SH-SY5Y (cell line): ENCODE measurements around the gene TSR3.

Source experiments
- GATA2 ChIP-seq: IDR thresholded peaks from 2 replicates; pipeline ENCODE4 v1.6.1; 2011; ENCODE audit warnings: mild to moderate bottlenecking, low read depth, low read length
- GATA3 ChIP-seq: IDR thresholded peaks from 2 replicates; pipeline ENCODE4 v1.6.1; 2011; ENCODE audit warnings: low read depth, mild to moderate bottlenecking, low read length, moderate library complexity

TSR3 gene

DNA sequence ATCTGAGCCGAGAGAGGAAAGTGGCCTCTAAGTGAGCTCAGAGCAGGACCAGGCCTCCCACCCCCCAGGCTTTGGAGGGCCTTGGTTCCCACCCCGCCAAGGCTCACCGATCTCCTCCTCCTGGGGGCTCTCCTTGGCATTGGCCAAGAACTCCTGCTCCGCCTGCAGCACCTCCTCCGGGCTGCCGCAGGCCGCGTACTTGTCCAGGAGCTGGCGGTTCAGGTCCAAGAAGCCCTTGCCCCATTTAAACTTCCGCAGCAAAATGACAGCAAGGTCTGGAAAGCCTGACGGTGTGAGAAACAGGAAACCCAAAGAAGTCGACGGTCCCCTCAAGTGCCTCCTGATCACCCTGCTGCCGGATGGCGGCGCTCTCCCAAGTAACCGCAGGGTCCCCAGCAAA lies 1.7 kb downstream of the TSR3 start:
- TF ChIP-seq GATA3 (no peak), GATA2 (no peak)

DNA sequence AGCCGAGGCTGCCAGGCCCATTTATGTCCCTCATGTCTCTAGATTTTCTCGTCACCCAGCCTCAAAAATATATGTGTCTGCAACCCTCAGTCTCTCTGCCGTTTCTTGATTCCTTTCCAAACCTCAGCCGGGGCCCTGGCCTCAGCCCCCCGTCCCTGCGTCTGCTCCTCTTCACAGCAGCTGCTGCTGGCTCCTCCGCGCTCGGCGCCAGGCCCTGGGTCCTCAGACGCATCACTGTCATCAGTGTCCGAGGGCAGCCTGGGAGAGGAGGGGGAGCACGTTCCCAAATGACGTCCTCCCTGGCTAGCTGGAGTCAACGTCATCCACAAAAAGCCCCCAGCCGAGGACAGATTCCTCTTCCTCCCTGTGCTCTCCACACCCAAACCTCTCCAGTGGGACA lies 2.3 kb downstream of the TSR3 start:
- TF ChIP-seq GATA2: no peak
- no peak for TF ChIP-seq GATA3

DNA sequence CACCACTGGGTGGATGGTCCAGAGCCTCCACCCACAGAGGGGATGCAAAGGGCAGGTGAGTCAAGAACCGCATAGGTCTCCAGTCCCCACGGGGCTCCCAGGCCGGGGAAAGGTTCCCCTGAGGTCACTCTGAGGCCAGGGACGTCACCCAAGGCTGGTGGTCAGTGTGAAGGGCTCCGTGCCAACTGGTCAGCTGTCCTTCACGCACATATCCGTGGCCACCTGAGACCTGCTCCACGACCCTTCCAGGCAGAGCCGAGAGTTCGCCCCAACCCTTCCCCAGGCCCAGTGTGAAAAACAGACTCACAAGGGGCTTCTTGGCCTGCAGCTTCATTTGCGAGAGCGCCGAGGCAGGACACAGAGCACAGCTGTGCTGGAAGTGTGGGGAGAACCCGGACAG lies 2.8 kb downstream of the TSR3 start:
- TF ChIP-seq GATA3 (no peak), GATA2 (no peak)

DNA sequence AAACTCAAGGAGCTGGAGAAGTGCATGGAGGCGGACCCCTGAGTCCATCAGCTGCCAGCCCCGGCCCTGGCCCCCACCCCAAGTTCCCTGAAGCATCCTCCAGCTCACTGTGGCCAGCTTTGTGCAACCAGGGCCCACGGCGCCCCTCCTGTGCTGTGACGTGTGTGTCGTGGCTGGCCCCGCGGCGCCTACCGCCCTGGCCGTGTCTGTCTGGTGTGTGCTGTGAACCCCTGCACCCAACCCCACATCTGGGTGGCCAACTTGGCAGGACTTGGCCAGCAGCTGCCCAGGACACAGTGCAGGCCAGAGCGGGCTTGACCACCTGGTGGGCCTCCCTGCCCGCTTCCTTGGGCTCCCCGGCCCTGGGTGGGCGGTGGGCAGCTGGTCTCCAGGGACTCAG lies 3.2 kb downstream of the TSR3 start:
- TF ChIP-seq GATA3 (no peak), GATA2 (no peak)

DNA sequence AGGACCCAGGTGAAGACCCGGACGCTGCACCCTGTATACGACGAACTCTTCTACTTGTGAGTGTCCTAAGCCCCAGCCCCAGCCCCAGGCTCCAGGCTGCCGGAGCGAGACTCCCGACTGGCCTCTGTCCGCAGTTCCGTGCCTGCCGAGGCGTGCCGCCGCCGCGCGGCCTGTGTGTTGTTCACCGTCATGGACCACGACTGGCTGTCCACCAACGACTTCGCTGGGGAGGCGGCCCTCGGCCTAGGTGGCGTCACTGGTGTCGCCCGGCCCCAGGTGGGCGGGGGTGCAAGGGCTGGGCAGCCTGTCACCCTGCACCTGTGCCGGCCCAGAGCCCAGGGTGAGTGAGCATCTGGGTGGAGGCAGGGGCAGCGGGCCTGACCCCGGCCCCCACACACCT lies 3.7 kb downstream of the TSR3 start:
- TF ChIP-seq GATA3 (no peak), GATA2 (no peak)

DNA sequence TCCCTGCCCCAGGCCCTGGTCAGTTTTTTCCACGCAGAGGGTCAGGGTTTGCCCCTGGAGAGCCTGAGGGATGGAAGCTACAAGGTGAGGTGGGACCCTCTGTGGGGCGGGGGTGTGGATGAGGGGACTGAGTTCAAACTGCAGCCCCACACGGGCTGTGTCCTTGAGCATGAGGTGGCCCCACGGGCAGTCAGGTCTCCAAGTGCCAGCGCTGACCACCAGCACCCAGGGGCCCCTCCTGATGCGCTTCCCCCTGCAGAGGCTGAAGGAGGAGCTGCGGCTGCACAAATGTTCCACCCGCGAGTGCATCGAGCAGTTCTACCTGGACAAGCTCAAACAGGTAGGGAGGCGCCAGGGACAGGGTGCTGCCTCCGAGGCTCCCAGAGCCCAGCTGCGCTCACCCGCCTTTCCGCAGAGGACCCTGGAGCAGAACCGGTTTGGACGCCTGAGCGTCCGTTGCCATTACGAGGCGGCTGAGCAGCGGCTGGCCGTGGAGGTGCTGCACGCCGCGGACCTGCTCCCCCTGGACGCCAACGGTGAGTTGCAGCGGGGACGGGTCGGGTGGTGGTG lies 4.3 kb downstream of the TSR3 start:
- TF ChIP-seq GATA3 (no peak), GATA2 (no peak)

DNA sequence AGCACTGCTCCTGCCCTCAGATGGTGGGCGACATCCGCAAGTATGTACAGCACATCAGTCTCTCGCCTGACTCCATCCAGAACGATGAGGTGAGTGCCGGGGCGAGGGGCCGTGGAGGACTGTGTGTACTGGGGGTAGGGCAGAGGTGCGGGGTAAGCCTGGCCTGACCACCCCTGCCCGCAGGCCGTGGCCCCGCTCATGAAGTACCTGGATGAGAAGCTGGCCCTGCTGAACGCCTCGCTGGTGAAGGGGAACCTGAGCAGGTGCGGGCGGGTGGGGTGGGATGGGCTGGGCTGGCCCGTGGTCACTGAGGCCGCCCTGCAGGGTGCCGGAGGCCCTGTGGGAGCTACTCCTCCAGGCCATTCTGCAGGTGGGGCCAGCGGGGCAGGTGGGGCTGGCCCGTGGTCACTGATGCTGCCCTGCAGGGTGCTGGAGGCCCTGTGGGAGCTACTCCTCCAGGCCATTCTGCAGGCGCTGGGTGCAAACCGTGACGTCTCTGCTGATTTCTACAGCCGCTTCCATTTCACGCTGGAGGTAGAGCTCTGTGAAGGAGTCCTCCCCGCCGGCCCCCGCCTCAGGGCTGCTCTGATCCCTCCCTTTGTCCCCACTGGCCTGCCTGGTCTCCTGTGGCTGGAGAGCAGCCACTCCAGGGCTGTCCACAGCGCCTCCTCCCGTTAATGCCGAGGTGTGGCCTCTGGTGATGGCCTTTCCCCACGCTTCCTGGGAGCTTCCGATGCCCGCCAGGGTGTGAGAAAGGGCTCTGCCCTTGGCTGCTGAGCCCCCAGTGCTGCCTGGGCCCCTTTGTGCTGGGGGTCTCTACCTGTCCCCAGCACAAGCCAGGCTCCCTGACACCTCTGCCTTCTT lies 5.0 kb downstream of the TSR3 start:
- TF ChIP-seq GATA3 (no peak), GATA2 (no peak)

DNA sequence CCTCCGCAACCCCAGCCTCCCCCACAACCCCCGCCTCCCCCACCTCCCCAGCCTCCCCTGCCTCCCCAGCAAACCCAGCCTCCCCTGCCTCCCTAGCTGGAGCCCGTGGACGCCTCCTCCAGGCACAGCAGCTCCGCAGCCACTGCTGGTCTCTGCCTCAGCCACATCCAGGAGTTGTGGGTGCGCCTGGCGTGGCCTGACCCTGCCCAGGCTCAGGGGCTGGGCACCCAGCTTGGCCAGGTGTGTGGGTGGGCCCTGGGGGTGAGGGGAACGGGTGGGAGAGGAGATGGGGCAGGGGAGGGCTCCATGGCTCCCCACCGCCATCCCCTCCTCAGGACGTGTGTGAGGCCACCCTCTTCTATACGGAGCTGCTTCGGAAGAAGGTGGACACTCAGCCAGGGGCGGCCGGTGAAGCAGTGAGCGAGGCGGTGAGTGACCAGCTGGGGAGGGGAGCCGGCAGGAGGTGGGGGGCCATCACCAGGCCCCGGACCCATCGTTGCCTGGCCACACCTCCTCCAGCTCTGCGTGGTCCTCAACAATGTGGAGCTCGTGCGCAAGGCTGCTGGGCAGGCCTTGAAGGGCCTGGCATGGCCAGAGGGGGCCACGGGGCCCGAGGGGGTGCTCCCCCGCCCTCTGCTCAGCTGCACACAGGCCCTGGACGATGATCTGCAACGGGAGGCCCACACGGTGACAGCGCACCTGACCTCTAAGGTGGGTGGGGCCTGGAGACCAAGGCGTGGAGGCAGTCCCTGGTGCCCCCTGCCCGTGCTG lies 5.8 kb downstream of the TSR3 start:
- TF ChIP-seq GATA2 (no peak), GATA3 (no peak)

DNA sequence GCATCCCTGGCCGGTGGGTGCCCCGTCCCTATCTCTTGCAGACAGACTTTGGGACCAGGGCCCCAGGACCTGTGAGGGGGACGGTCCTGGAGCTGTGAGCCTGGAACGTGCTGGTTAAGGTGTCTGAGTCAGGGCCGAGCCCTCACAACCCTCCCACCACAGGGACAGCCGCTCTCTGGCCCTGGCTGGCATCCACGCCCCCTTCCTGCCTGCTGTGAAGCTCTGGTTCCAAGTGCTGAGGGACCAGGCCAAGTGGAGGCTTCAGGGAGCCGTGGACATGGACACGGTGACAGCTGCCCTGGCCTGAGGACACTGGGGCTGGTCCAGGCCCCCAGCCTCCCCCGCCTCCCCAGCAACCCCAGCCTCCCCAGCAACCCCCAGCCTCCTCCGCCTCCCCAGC lies 6.6 kb downstream of the TSR3 start:
- TF ChIP-seq GATA2 (no peak), GATA3 (no peak)

DNA sequence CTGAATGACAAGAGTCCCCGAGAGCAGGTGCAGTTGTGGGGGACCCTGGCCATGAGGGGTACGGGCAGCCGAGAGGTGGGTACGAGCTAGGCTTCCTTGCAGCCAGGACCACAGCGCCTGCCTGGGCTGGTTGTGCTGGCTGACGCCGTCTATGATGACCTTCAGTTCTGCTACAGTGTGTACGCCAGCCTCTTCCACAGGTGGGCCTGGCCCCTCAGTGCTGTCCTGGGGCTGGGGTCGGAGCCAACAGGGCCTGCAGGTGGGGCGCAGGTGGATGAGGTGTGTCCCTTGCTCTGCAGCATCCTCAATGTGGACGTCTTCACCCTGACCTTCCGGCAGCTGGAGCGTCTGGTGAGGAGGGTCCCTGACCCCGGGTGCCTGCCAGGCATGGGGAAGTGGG lies 7.2 kb downstream of the TSR3 start:
- TF ChIP-seq GATA3 (no peak), GATA2 (no peak)

DNA sequence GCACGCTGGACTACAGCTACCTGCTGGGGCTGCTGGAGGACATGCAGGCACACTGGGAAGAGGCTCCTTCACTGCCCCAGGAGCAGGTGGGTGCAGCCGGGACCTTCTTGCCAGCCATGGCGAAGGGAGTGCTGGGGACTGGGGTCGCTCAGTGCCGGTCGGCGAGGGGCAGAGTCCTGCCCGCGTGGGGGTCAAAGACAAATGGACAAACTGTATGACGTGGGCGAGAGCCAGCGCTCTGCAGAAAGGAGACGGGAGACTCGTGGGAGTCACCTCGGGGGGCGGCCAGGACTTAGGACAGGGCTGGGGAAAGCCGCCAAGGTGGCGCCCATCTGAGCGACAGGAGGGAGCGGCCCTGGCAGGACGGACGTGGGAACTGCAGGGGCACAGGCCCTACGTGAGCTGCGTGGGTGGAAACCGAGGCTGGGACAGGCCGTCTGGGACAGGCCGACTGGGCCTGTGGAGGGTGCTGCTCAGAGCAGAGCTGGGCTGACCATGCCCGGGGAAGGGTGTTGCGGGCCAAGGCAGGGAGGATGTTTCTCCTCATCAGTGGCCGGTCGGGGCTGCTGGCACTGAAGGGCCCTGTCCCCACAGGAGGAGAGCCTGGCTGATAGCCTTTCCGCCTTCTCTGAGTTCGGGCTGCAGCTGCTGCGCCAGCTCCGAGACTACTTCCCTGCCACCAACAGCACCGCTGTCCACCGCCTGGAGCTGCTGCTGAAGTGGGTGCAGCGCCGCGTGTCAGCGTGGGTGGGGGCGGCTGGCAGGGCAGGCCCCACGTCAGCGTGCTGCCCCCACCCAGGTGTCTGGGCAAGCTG lies 8.0 kb downstream of the TSR3 start:
- TF ChIP-seq GATA3: no peak
- no peak for TF ChIP-seq GATA2

DNA sequence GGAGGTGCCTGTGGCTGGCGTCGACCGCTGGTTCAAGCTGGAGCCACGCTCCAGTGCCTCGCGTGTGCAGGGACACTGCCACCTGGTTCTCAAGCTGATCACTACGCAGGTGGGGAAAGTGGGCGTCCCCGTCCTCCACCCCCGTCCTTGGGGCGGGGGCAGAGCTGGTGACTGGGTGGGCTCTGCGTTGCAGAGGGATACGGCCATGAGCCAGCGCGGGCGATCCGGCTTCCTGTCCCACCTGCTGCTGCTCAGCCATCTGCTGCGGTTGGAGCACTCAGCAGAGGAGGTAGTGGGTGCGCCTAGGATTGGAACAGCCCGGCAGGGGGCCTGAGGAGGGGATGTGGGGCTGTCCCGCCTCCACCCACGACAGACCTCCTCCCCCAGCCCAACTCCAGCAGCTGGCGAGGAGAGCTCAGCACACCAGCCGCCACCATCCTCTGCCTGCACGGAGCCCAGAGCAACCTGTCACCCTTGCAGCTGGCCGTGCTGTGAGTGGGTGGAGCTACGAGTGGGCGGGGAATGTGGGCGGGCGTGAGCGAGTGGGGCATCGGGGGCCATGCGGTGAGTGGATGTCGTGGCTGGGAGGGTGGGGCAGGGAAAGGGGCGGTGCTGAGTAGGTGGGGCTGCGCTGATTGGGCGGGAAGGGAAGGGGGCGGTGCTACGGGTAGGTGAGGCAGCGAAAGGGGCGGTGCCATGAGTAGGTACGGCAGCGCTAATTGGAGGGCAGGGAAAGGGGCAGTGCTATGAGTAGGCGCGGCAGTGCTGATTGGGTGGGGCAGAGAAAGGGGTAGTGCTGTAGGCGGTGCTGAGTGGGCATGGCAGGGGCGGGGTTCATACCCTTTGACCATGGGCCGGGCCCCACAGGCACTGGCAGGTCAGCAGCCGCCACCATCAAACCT lies 8.9 kb downstream of the TSR3 start:
- TF ChIP-seq GATA2 (no peak), GATA3 (no peak)
